Esophagus mucosa (tissue), 1 donor: ENCODE data around the gene RSF1. TPM values are rescaled to one million over a fixed set of nuclear protein-coding genes. Genes with fewer than 3 reads are reported as not detected.
"Not testable (repeated sequence)": the region's sequence is repeated elsewhere in the genome, so short reads cannot be mapped to it uniquely, and the experiment has no call there.

Experiments
- ATAC-seq: fragments of 200-7000 bp; cut with Tn5 transposase; one replicate; pipeline ENCODE4 v1.9.1; 2020
- total RNA-seq: library from RNA; stranded (reverse); gene quantifications from one replicate; pipeline ENCODE4 v1.2.4, GENCODE V29; 2023
- donor health status: DM: yes; HTN: yes; CAD: no.

Gene RSF1
- 17.3 TPM for total RNA-seq

- ATAC-seq, result peak; percentile 97
Observed at GRCh38 chr11:77820565-77821348, at the start of gene RSF1, which contains the start of gene AAMDC. Gene RSF1, minus strand, starts transcription at chr11:77820722. Its CDS starts 8 bp downstream, at chr11:77820714. Gene AAMDC, plus strand, starts transcription at chr11:77821144. Its CDS starts 21,353 bp downstream, at chr11:77842497.

- ATAC-seq, result no peak
Observed at GRCh38 chr11:77868744-77869143, 48.2 kb upstream of the RSF1 start.

GRCh38 chr11:77866336-77866735 is 45.8 kb upstream of the RSF1 start:
- no peak for ATAC-seq

GRCh38 chr11:77865805-77866204 is 45.3 kb upstream of the RSF1 start:
- ATAC-seq, result no peak

GRCh38 chr11:77861444-77861843 is 40.9 kb upstream of the RSF1 start:
- ATAC-seq, result not testable (repeated sequence)

- ATAC-seq, result not testable (repeated sequence)
Observed at GRCh38 chr11:77857906-77858457, 37.5 kb upstream of the RSF1 start.

GRCh38 chr11:77854838-77855237 is 34.3 kb upstream of the RSF1 start:
- no peak for ATAC-seq

GRCh38 chr11:77851503-77851902 is 31.0 kb upstream of the RSF1 start:
- no peak for ATAC-seq

GRCh38 chr11:77843700-77844099 is 23.2 kb upstream of the RSF1 start:
- not testable (repeated sequence) for ATAC-seq

- ATAC-seq, result no peak
Observed at GRCh38 chr11:77842441-77843121, 22.1 kb upstream of the RSF1 start.

GRCh38 chr11:77833302-77833701 is 12.8 kb upstream of the RSF1 start:
- ATAC-seq, result no peak

GRCh38 chr11:77828926-77829325 is 8.4 kb upstream of the RSF1 start:
- no peak for ATAC-seq

GRCh38 chr11:77823775-77824174 is 3.3 kb upstream of the RSF1 start:
- ATAC-seq, result no peak

- ATAC-seq, result not testable (repeated sequence)
Observed at GRCh38 chr11:77822126-77822525, 1.6 kb upstream of the RSF1 start.

- ATAC-seq, result peak; percentile 0
Observed at GRCh38 chr11:77821349-77821851, 878 bp upstream of the RSF1 start.

- ATAC-seq, result peak; percentile 18
Observed at GRCh38 chr11:77819921-77820564, 479 bp downstream of the RSF1 start.

GRCh38 chr11:77819411-77819920 is 1.1 kb downstream of the RSF1 start:
- peak; percentile 62 for ATAC-seq

GRCh38 chr11:77815459-77815858 is 5.1 kb downstream of the RSF1 start:
- no peak for ATAC-seq

- ATAC-seq, result no peak
Observed at GRCh38 chr11:77814848-77815247, 5.7 kb downstream of the RSF1 start.

GRCh38 chr11:77813256-77813655 is 7.3 kb downstream of the RSF1 start:
- ATAC-seq, result no peak

GRCh38 chr11:77806993-77807392 is 13.5 kb downstream of the RSF1 start:
- no peak for ATAC-seq

- no peak for ATAC-seq
Observed at GRCh38 chr11:77806415-77806814, 14.1 kb downstream of the RSF1 start.

- ATAC-seq, result no peak
Observed at GRCh38 chr11:77801477-77801876, 19.0 kb downstream of the RSF1 start.
